HG03565 (cell line): ENCODE measurements around the gene RAET1G.
"Not testable (repeated sequence)": the region's sequence is repeated elsewhere in the genome, so short reads cannot be mapped to it uniquely, and the experiment has no call there.

ENCODE experiments used
- ATAC-seq: cut with Tn5 transposase; IDR thresholded peaks from one replicate; pipeline ENCODE4 v1.9.1; 2021; ENCODE audit warnings: mild to moderate bottlenecking, moderate library complexity; ENCODE audit not compliant: unreplicated experiment

Gene RAET1G, protein sequence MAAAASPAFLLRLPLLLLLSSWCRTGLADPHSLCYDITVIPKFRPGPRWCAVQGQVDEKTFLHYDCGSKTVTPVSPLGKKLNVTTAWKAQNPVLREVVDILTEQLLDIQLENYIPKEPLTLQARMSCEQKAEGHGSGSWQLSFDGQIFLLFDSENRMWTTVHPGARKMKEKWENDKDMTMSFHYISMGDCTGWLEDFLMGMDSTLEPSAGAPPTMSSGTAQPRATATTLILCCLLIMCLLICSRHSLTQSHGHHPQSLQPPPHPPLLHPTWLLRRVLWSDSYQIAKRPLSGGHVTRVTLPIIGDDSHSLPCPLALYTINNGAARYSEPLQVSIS

DNA sequence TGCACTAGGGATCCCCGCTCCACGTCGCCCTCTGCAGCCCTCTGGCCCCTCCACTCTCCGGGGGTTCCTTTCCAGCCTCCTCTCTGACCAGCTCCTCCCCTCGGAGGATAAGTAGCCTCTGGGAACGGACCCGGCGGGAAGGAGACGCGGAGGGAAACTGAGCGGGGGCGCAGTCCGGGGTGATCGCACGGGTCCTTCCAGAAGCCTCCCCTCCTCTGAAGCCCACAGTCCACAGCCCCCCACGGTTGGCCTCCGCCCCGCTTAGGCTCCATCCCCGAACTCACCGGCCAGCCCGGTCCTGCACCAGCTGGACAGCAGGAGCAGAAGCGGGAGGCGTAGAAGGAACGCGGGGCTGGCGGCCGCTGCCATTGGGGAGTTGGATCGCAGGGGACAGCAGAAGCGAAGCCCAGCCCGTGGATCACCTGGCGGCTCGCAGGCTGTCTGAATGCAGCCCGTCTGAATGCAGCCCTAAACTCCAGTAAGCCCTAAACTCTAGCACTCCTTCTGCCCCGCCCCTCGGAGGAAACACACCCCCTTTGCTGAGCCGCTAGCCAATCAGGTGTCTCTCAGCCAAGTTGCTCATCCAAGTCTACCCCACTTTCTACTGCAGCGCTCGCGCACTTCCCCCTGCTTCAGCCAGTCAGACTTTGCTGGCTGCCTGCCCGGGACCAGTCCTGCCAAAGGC, at the start of gene RAET1G:
RAET1G (minus strand) TSS at position 480 of the 685 bp plus-strand sequence; CDS start at position 369, 111 bp downstream.
- no peak for ATAC-seq

DNA sequence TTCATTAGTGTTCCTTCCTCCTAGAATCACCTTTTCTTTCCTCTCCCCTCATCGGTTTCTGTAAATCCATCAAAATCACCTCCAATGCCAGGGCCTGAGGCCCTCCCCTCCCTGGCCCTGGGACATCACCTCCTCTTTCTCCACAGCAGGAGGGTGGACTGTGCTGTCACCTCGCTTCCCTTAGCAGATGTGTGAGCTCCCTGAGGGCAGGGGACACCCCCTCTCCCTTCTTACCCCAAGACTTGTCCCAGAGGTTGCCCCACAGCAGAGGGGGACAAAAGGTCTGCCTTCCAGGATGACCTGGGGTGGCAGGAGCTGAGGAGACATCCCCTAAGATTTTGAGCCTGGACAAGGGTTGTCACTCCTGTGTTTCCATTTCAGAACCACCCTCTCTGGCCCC, 46.7 kb upstream of the RAET1G start:
- no peak for ATAC-seq

DNA sequence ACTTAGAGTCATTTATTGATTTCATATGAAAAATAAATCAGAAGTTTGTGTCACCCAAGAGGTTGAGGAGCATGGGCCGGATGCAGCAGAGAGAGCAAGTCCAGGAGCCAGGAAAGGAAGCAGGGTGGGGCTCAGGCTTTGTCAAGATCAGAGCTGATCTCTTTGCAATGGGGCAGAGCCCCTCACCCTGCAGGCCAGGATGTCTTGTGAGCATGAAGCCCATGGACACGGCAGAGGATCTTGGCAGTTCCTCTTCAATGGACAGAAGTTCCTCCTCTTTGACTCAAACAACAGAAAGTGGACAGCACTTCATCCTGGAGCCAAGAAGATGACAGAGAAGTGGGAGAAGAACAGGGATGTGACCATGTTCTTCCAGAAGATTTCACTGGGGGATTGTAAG, 46.0 kb upstream of the RAET1G start:
- ATAC-seq, result not testable (repeated sequence)

DNA sequence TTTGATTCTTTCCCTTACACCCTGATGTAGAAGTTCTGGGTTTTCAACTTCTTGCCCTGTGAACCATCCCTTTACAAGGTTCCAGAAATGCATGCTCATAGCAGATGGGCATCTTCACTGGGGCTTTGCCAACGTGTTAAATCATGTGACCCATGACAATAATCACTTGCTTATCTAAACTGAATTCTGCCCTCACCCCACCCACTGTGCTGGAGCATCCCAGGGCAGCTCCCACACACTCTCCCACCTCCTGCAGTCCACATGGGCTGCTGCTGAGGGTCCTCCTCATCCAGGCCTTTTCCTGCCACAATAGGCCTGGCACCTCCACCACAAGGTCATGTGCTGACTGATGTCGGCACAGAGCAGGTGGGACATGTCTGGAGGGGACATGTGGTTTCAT, 45.1 kb upstream of the RAET1G start:
- ATAC-seq, result not testable (repeated sequence)

DNA sequence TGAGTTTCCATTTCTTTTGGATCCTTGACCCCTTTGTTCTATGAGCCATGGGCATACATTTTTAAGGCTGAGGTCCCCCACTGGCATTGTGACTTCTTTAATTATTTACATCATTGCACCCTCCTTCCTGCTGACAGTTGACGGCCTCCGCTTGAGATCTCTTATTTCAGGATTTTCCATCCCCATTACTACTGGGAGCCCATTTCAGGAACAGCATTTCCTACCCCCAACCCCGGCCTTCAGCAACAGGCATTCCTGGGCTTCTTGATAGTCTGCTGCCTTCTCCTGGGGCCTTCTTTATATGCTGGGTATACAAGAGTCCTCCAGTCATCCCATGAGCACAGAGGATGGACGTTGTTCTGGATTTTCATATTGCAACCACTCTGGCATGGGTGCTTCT, 44.7 kb upstream of the RAET1G start:
- ATAC-seq, result no peak

DNA sequence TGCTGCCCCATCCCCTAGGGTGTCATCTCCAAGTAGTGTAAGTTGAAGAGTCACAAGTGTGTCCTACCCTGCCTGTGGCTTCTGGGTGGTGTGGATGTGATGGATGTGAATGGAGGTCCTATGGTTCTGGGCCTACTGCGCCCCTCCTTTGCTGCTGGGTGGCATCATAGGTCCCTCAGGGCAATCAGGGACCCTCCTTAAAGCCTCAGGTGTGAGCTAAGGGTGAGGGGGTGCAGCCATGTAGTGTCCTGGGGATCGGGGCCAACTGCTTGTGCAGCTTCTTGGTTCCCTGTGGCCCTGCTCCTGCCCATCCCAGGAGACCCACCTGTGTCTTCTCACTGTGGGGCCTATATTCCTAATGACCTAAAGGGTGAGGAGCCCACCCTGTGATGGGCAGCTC, 43.4 kb upstream of the RAET1G start:
- not testable (repeated sequence) for ATAC-seq

DNA sequence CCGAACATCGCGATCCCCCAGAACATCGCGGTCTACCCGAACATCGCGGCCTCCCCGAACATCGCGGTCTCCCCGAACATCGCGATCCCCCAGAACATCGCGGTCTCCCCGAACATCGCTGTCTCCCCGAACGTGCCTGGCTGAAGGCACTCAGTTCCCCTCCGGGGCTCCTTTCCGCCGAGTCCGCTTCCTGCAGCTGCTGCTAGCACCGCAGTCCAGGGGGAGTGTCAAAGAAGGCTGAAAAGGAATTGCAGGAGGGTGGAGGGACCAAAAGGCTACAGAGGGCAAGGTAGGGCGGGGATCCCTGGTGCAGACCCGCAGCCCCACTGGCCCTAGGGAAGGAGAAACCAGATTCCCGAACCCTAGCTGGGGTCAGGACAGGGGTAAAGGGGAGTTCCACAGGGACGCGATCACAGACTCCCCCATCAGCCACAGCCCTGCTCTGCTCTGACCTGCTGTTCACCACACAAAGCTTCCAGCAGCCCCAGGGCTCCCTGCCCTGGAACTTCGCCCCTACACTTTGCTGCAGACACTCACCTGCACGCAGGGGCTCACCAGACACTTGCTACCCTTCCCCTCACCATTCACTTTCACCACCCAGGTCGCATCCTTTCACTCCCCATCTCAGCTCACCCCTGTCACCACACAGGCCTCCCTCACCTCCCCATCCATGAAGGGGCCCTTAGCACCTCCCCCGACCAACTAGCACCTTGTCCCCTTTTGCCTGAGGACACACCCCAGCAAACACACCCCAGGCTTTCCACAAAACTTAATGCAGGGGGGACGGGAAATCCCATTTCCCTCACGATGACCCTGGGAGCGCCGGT, 42.5 kb upstream of the RAET1G start:
- no peak for ATAC-seq

DNA sequence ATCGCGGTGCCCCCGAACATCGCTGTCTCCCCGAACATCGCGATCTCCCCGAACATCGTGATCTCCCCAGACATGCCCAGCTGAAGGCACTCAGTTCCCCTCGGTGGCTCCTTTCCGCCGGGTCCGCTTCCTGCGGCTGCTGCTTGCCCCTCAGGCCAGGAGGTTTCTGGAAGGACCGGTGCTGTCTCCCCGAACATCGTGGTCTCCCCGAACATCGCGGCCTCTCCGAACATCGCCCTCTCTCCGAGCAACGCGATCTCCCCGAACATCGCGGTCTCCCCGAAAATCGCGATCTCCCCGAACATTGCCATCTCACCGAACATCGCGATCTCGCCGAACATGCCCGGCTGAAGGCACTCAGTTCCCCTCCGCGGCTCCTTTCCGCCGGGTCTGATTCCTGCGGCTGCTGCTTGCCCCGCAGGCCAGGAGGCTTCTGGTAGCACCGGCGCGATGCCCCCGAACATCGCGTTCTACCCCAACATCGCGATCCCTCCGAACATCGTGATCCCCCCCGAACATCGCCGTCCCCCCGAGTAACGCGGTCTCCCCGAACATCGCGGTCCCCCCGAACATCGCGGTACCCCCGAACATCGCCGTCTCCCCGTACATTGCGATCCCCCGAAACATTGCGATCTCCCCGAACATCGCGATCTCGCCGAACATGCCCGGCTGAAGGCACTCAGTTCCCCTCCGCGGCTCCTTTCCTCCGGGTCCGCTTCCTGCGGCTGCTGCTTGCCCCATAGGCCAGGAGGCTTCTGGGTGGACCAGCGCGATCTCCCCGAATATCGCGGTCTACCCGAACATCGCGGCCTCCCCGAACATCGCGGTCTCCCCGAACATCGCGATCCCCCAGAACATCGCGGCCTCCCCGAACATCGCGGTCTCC, 41.6 kb upstream of the RAET1G start:
- ATAC-seq, result no peak

DNA sequence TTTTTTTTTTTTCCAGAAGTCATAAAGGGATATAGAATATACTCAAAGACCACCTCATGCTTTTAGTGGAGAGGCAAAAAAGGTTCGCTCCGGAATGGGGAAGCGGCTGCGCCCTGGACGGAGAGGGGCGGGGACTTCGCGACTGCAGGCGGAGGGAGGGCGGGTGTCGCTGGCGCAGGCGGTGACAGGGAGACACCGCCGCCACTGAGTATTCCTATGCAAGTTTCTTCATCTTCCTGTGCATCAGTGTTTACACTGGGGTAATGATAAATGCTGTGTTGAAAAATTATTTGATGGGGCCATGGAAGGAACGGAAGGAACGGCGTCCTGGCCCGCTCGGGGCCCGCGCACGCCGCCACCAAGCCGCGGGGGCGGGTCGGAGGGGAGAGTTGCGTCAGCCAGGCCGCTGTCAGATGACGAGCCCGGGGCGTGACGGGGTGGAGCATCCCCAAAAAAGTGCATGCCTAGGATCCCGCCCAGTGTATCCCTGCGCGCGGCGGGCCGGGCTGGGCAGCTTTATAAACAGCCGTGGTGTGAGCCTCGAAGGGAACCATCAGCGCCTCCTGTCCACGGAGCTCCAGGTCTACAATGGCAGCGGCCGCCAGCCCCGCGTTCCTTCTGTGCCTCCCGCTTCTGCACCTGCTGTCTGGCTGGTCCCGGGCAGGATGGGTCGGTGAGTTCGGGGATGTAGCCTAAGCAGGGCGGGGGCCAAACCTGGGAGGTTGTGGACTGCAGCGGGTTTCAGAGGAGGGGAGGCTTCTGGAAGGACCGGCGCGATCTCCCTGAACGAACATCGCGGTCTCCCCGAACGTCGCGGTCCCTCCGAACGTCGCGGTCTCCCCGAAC, 40.8 kb upstream of the RAET1G start, which contains the start of gene ULBP1:
ULBP1 (plus strand) TSS at position 482 of the 846 bp plus-strand sequence; CDS start at position 589, 107 bp downstream.
- ATAC-seq, result no peak

DNA sequence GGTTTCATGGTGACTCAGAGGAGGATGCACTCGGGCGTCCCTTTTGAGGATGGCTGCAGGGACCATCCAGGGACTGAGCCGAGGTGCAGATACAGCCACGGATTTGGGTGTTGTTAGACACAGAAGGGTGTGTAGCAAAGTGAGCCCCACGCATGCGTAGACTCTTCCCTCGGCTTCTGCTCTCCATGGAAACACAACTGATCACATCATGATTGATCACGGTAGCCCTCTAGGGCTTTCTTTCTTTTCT, 40.2 kb upstream of the RAET1G start:
- no peak for ATAC-seq

DNA sequence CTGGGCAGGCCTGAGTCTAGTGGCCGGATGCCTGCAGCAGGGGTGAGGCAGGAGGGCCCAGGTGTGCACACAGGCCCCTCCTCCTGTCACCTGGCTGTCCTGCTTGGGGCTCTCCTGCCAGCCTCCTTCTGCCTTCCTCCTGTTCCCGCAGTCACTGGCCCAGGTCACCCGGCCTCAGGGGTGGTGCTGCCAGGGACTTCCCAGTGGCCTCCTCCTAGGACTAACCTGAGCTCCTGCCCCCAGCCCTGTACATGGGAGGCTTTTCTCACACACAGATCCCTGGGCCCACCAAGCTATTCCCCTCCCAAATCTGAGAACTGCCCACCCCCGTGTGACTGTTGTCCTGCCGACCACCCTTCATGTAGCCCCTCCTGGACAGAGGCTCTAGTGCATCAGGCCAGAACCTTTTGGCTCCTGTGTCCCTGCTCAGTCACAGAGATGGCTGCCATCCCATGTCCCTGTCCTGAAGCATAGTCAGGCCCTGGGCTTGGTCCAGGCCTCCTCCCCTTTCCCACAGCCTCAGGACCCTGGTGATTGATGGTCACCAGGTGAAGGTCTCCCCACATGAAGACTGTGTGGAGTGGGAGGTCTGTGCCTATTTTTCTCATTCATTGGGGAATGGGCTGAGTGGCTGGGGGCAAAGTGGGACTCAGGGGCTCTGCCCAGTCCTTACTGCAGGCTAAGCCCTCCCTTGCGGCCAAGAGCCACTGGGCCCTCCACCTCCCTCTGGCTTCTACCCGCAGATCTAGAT, 39.7 kb upstream of the RAET1G start:
- no peak for ATAC-seq

DNA sequence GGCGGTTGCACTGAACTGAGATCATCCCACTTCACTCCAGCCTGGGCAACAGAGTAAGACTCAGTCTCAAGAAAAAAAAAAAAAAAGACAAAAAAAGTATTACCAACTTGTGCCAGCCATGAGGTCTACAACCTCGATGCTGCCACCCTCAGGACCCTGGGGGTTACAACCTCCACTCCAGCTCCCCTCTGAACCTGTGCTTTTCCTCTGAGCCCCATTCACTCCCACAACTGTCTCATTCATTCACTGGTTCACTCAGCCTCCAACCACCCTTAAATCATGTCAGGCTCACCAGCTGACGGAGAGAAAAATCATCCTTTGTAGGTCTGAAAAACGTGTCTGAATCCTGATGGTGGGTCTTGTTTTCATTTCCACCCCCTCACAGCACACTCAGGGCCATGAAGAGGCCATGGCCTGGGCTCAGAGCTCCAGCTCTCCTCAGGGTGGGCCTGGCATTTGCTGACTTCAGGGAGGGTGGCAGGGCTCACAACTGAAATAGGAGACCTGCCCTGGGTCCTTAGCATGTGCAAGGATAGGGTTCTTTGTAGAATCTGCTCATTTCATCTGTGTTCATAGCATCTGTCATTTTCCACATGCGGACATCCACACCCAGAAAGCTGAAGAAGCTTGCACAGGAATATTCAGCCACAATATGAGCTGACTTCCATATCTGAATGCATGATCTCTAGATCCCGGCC, 39.0 kb upstream of the RAET1G start:
- ATAC-seq, result no peak

DNA sequence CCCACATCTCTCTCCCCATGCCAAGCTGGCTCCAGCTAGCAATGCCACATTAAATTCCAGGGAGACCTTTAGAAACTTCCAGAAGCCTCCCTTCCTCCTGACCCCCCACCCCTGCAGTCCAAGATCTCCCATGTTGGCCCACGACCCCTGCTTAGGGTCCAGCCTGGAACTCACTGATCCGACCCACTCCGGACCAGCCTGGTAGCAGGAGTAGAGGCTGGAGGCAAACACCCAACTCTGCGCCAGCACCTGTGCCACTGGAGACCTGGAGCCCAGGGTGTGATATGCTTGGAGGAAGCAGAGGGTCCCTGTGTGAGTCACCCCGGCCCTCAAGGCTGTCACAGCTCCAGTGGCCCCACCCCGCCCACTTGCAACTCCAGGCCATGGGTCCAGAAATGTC, 37.6 kb upstream of the RAET1G start:
- ATAC-seq, result no peak

DNA sequence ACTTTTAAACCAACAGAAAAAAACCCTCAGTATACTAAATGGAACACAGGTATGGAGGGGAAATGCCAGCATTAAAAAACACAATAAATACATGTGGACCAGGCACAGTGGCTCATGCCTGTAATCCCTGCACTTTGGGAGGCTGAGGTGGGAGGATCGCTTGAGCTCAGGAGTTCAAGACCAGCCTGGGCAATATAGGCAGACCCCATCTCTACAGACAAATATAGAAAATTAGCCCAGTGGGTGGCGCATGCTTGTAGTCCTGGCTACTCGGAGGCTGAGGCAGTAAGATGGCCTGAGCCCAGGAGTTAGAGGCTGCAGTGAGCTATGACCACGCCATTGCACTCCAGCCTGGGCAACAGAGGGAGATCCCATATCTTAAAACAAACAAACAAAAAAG, 36.9 kb upstream of the RAET1G start:
- not testable (repeated sequence) for ATAC-seq

DNA sequence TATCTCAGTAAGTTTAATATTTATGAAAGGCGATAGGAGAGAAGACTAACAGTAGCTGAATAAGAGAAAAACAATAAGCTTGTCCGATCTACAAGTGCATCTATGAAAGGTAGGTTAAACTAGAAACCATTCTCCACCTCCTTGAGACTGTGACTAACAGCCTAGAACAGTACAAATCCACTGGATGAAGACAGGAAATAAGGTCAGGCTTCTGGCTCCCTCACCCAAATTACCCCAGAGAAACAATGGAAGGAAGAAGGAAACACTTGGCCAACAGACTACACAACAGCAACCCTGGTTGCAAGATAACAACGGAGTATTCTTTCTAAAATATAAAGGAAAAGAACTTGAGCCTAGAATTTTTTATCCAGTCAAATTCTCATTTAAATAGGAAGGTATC, 35.2 kb upstream of the RAET1G start:
- not testable (repeated sequence) for ATAC-seq

DNA sequence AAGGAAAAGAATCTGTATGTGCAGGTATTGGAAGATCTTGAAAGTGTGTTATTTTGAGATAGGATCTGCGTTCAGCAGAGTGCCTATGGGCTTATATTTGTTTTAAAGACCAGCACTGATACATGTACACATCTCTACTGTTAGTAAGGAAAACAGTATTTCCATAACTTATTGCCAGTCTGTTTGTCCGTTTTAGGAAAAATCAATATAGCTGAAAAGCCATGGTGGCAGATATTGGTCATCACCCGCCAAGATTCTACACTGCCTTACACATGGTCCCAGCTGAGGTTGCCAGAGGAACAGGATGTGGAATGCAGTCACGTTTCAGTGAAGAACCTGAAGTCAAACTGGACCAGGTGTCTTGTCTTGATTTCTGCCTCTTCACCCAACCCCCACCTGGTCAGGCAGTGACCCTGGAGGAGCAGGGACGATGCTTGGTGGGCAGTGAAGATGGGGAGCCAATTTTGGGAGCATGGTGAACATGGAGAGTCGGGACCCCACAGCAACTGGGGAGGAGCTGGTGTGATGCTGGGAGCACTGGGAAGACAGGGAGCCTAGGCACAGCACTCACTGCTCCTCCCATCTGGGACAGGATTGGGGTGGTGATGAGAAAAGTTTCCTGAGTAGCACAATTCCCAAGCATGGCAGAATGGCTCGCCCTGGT, 32.9 kb upstream of the RAET1G start:
- not testable (repeated sequence) for ATAC-seq

DNA sequence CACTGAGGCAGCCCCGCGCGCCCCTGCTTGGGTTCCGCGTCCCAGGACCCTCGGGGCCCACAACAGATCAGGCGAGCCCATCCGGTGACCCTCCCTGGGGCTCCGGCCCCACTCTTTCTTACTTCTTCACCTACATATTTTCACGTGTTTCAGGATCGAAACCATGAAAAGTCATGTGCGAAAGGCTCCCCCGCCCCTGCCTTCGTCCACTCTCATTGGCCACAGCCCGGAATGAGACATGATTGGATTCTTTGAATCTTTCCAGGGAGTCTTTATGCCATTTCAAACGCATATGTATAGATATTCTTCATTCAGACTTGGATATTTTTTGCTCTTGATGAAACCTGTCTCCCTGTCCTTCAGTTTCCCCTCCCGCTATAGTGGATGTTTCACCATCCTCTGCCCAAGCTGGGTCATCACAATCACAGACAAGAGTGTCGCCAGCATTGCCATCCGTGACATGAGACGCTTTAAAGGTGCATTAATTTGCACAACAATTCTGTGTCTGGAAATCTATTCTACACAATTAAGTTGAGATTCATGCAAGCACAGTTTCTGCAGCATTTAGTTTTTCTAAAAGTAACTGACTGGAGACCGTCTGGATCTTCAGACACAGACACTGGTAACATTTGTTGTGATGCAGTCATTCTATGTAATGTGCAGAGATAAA, 32.2 kb upstream of the RAET1G start:
- ATAC-seq, result not testable (repeated sequence)
